GM08714 (cell line): Measurements from ENCODE around the gene SRBD1.

Source experiments
- H3K4me3 ChIP-seq: fragments of 200-500 bp; sonication (Bioruptor generic); 2 replicates; pipeline ENCODE4 v1.5.1; 2014; ENCODE audit warnings: mild to moderate bottlenecking, low read length, inconsistent platforms
- ZNF274 ChIP-seq: IDR thresholded peaks from 2 replicates; pipeline ENCODE4 v1.6.1; 2012; ENCODE audit warnings: mild to moderate bottlenecking, low read depth, low read length

SRBD1 gene

GRCh38 chr2:45368792-45369191 lies 242.3 kb downstream of the SRBD1 start:
- no peak overlapping the region for H3K4me3 ChIP-seq
- no peak for TF ChIP-seq ZNF274

DNA sequence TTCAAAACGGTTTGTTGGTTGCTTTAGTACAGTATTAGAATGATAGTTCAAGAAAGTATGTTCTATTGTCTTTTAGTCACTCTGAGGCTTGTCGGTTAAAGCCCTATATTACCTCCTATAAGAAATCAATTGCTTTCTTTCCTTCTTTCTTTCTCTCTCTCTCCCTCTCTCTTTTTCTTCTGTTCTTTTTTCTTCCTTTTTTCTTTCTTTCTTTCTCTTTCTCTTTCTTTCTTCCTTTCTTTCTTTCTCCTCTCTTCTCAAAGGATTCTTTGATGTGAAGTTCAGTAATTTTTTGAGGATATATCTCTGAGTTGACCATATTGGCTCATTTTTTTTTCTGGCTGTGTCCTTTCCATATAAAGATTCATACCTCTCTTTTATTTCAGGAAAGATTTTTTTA lies 249.4 kb downstream of the SRBD1 start:
- no peak for TF ChIP-seq ZNF274
- H3K4me3 ChIP-seq: no peak overlapping the region

DNA sequence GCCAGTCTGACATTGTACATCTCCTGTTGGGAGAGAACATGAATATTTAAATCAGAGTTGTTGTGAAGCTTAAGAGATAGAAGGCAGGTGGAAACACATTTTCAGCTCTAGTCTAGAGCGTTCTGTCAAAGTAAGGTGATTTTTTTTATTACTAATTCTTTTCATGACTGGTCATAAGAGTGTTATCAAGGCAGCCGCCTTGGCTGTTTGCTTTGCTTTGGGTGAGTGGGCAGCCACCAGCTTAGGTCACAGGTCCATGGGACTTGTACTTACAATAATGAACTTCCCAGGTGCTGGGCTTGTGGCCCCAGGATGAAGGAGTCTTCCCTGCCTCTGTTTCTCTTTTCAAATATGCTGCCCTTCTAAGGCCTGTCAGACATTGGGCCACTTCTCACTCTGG lies 256.3 kb downstream of the SRBD1 start:
- H3K4me3 ChIP-seq: no peak overlapping the region
- TF ChIP-seq ZNF274: no peak

- TF ChIP-seq ZNF274: no peak
- H3K4me3 ChIP-seq: no peak overlapping the region
These were observed 257.2 kb downstream of the SRBD1 start for GRCh38 chr2:45353879-45354278.

- no peak overlapping the region for H3K4me3 ChIP-seq
- no peak for TF ChIP-seq ZNF274
These were observed 258.6 kb downstream of the SRBD1 start for GRCh38 chr2:45352506-45352905.

DNA sequence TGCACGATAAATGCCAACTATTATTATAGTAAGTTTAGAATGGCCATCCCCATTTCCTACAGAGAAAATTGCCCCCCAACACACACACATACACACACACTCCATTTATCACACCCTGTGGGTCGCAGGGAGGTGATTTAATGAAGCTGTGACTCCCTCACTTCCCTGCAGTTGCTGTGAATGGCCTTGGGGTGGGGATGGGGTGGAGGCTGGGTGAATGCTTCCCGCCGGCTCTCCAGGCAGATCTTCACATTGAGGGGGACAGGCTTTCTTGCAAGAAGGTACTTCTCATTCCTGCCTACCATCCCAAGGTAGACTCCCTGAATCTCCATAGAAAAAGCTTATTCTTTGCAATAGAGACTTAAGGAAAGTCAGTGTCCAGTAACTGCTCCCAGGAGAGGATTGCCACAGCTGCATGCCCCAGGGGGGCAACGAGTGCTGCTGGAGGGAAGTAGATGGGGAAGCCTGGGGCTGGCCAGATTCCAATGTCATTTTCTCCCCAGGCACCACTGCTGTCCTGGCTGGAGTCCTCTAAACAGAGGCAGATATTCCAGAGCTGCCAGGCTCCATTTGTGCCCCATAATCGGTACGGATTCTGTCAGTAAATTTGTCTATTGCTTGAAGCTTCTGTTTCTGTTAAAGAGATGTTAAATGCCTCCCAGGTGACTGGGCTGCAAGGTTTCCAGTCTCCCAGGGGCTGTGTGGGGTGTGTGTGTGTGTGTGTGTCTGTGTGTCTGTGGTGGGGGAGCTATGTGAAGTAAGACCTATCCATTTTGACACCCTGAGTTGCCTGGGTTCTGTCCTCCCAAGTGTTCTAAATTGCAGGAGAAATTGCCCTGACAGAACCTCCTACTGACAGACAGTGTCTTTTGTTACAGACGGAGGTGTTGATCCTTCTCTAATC lies 265.5 kb downstream of the SRBD1 start:
- no peak for TF ChIP-seq ZNF274
- no peak overlapping the region for H3K4me3 ChIP-seq

- no peak for TF ChIP-seq ZNF274
- no peak overlapping the region for H3K4me3 ChIP-seq
These were observed 266.6 kb downstream of the SRBD1 start for GRCh38 chr2:45344502-45344901.

DNA sequence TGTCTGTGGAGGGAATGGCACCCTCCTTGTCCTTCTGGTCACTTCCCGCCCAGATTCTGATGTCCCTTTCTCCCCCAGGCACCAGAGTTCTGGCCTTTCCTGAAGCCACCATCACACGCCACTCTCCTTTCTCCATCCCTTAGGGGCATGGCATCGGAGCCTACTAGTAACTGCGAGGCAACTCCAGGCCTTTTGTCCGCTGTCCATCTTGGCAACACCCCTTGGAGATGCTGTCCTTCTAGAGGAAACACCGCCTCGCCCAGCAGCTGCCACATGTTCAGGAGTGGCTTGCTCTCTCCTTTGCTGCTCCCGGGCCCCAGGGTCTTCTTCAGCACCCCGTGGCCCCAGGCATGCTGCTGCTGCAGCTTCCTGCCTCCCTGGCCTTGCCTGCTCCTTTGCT lies 267.0 kb downstream of the SRBD1 start:
- TF ChIP-seq ZNF274: no peak
- H3K4me3 ChIP-seq: no peak overlapping the region

DNA sequence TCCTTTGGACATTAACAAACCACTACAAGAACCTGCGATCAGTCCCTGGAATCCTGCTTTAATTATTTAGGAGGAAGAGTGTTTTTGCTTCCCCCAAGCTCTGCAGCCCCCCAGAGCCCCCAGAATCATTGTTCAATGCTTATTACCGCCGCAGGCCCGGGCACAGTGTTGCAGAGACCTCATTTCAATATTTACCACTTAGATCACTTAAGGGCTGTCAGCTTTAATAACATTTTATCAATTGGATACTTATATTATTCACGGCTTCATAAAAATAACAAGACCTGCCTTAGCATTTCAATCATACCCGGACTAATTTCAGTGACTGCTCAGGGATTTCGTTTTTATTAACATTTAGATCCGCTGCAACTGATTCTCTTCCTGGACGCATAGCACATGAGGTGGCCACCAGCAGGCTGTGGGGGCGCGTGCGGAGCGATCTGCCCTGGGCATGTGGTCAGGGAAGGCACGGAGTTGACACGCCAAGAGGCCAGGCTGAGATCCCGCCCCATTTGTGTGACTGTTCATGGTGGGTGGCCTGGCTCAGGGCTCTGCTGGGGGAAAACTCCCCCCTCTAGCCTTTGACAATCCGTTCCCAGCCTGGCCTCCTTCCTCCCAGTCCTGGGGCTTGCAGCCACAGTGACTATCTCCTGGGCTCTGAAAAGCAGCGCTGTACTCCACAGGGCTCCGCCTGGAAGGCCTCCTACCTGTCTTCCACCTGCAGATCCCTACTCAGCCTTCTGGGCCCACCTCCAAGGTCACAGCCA lies 267.6 kb downstream of the SRBD1 start:
- H3K4me3 ChIP-seq: no peak overlapping the region
- TF ChIP-seq ZNF274: no peak

DNA sequence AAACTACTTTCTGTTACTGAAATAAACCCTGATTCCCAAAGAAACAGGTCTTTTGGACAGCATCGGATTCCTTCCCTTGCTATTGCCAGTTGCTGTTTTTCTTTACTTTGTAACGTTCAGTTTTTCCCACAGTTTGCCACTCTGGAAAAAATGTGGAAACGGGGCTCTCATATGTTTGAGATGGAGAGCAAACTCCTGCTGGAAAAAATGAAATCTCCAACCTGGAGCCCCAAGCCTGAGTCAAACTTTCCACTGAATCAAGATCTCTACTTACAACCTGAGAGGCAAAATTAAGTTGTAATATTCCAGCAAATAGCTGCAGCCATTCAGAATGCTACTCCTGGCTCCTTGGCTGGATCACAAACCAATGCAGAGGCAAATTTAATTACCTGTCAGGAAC lies 270.7 kb downstream of the SRBD1 start:
- no peak for TF ChIP-seq ZNF274
- H3K4me3 ChIP-seq: no peak overlapping the region

DNA sequence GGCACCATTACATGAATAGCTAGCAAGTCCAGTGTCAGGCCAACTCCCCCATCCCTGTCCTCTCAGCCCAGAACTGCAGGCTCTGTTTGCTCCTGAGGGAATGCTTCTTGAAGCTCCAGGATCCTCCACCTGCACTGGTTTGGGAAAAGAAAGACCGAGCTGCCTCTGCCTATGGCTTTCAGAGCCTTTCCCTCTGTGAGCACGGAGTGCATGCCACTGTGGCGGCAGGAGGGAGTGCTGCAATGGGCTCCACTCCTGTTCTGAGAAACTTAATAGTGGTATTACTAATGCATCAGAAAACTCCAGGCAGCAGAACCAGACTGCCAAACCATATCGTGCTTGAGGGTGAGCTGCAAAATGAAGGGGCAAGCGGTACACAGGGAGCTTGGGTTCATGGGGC lies 271.8 kb downstream of the SRBD1 start:
- no peak for TF ChIP-seq ZNF274
- H3K4me3 ChIP-seq: no peak overlapping the region
